Ovary (tissue), 9 donors: ENCODE data around the gene INPP1. TPM values are rescaled to one million over a fixed set of nuclear protein-coding genes. Genes with fewer than 3 reads are reported as not detected.

ENCODE experiments used
- DNase-seq, 5 donors: peaks; one replicate each; pipeline ENCODE4 v3.0.0-alpha.2; 2019 to 2020
- H3K27ac ChIP-seq, 2 donors: fragments of 200-600 bp; one replicate each; pipeline versions ENCODE4 v1.5.1 to v1.8.0; 2019 to 2022
- H3K27me3 ChIP-seq: fragments of 200-600 bp; one replicate; pipeline ENCODE4 v1.8.0; 2022
- H3K36me3 ChIP-seq: fragments of 200-600 bp; sonication (generic); one replicate; pipeline ENCODE4 v1.5.1; 2019
- H3K4me1 ChIP-seq: one replicate; pipeline ENCODE4 v1.8.1; 2013; ENCODE audit warnings: mild to moderate bottlenecking, moderate library complexity; ENCODE audit not compliant: insufficient read depth
- H3K4me3 ChIP-seq: fragments of 200-600 bp; sonication (generic); one replicate; pipeline ENCODE4 v1.5.1; 2017
- H3K9me3 ChIP-seq, 2 donors: fragments of 200-600 bp in 1 of 2; sonication (generic) in 1 of 2; one replicate each; pipeline versions ENCODE4 v1.5.1 to v1.8.1; 2013 to 2019; ENCODE audit warnings: mild to moderate bottlenecking in 1 of 2, moderate library complexity in 1 of 2
- CTCF ChIP-seq, 3 donors: fragments of 450-650 bp in 2 of 3; fragments of 200-600 bp in 1 of 3; IDR thresholded peaks; one replicate each; pipeline versions ENCODE4 v1.5.1 to v1.8.0; 2016 to 2022; ENCODE audit warnings: antibody characterized with exemption in 3 of 3, mild to moderate bottlenecking in 1 of 3
- EP300 ChIP-seq: sonication (generic); formaldehyde crosslinking; IDR thresholded peaks from one replicate; pipeline ENCODE4 v1.6.1; 2017; ENCODE audit warnings: antibody characterized with exemption
- POLR2A ChIP-seq: fragments of 450-650 bp; IDR thresholded peaks from one replicate; pipeline ENCODE4 v1.6.1; 2017; ENCODE audit warnings: antibody characterized with exemption, mild to moderate bottlenecking, moderate library complexity
- WGBS, 3 donors: extraction: QIAGEN DNeasy Blood & Tissue Kit in 1 of 3; methylation state at CpG; one replicate each; pipeline versions ENCODE4 v1.1.5 to v1.1.7; 2013 to 2017; 5-methylcytosine and 5-hydroxymethylcytosine counted together
- intact Hi-C, 4 donors: fragments of 100-400 bp; cut with DNase I; formaldehyde crosslinking; loops; one replicate each; pipeline versions ENCODE4 v1.11.0 to v1.15.1; 2022 to 2023
- polyA plus RNA-seq, 2 donors: library from polyadenylated mRNA; stranded (reverse); fragments of 200-250 nt in 1 of 2; fragments of 350-450 nt in 1 of 2; fragmentation: Illumina TruSeq in 1 of 2; extraction: RNeasy Lipid Tissue Mini Kit (QIAGEN cat#74804) in 1 of 2; gene quantifications; one replicate each; pipeline ENCODE4 v1.2.3, GENCODE V29; 2013 to 2014
- total RNA-seq, 7 donors: library from RNA; depleted of rRNA in 2 of 7; stranded (reverse); fragments of >200 nt in 2 of 7; fragmentation: NEBNext Ultra II Directional in 3 of 7; extraction: Animal tissue kit (Norgen Biotek cat#: 25700) in 3 of 7; gene quantifications; one replicate each; pipeline versions ENCODE4 v1.1.0 to v1.2.4, GENCODE V29; 2016 to 2023
- donor health status: DM: no; HTN: no; CAD: no; lungs with moderate emphysema.
- donor health status: DM: no; HTN: no; CAD: no.
- donor health status: Bipolar disorder and iron deficiency.
- donor health status: DM: yes; HTN: yes; CAD: no.
- donor health status: DM: no; HTN: no; CAD: no.
- donor health status: DM: yes; HTN: yes; CAD: no.

INPP1 gene
- total and polyA plus RNA-seq, 9 donors: 3.5 to 51.2 (median 12.7) TPM

- WGBS, 3 donors: 96 to 100% (median 98%) methylated on average over 1 of the region's 1 CpG
- Histone ChIP-seq H3K36me3 (no peaks in the 10 kb centered on the region), H3K4me1 (peaks cover 2% of the 10 kb centered on the region), H3K27ac (no peak overlapping the region), H3K9me3 (no peaks in the 10 kb centered on the region), H3K27me3 (no peaks in the 10 kb centered on the region), H3K4me3 (no peak overlapping the region)
- intact Hi-C loops: no loop called here
- DNase-seq: no peak
- TF ChIP-seq EP300 (no peak), POLR2A (no peak), CTCF (IDR thresholded peaks at IDR 0.05) (no peak)
These were observed 19.5 kb downstream of the INPP1 start for GRCh38 chr2:190362894-190363293.

- WGBS, 3 donors: 93 to 97% (median 94%) methylated on average over 17 to 19 of the region's 19 CpGs
- H3K36me3 ChIP-seq: no peaks in the 10 kb centered on the region
These were observed 22.3 kb downstream of the INPP1 start for GRCh38 chr2:190365499-190366204.

GRCh38 chr2:190366248-190366753 is 22.9 kb downstream of the INPP1 start:
- intact Hi-C loops: no loop called here
- Histone ChIP-seq H3K9me3 (no peaks in the 10 kb centered on the region), H3K4me3 (no peak overlapping the region), H3K4me1 (no peaks in the 10 kb centered on the region), H3K36me3 (no peaks in the 10 kb centered on the region), H3K27me3 (no peaks in the 10 kb centered on the region), H3K27ac (no peak overlapping the region)
- TF ChIP-seq CTCF (IDR thresholded peaks at IDR 0.05) (no peak), POLR2A (no peak), EP300 (no peak)
- no peak for DNase-seq
- 88 to 93% (median 93%) methylated on average over 11 of the region's 11 CpGs for WGBS, 3 donors

More at GRCh38 chr2:190365499-190366204, 22.3 kb downstream of the INPP1 start:
- no peak for DNase-seq
- H3K4me3 ChIP-seq: no peak overlapping the region
- no peak for TF ChIP-seq POLR2A
- no peak for TF ChIP-seq CTCF (IDR thresholded peaks at IDR 0.05)
- H3K27me3 ChIP-seq: no peaks in the 10 kb centered on the region
- intact Hi-C loops: no loop called here
- H3K9me3 ChIP-seq: no peaks in the 10 kb centered on the region
- H3K4me1 ChIP-seq: no peaks in the 10 kb centered on the region
- no peak overlapping the region for H3K27ac ChIP-seq

GRCh38 chr2:190367091-190367490 is 23.7 kb downstream of the INPP1 start:
- intact Hi-C loops: no loop called here
- no peak overlapping the region for H3K4me3 ChIP-seq
- H3K36me3 ChIP-seq: no peaks in the 10 kb centered on the region
- 90 to 95% (median 94%) methylated on average over 4 of the region's 4 CpGs for WGBS, 3 donors
- no peak for TF ChIP-seq CTCF (IDR thresholded peaks at IDR 0.05)
- TF ChIP-seq POLR2A: no peak
- no peak for TF ChIP-seq EP300
- peaks cover under 1% of the 10 kb centered on the region for H3K4me1 ChIP-seq
- H3K27me3 ChIP-seq: no peaks in the 10 kb centered on the region
- H3K9me3 ChIP-seq: no peaks in the 10 kb centered on the region
- DNase-seq: no peak
- H3K27ac ChIP-seq: no peak overlapping the region
